Jurkat, Clone E6-1 (cell line): Measurements from ENCODE around the gene COLQ.

Source experiments
- DNase-seq: peaks from one replicate; pipeline ENCODE4 v3.0.0-alpha.2; 2011; ENCODE audit warnings: low read depth, low spot score
- H3K4me3 ChIP-seq: 2 replicates; pipeline ENCODE4 v1.5.1; 2011; ENCODE audit warnings: mild to moderate bottlenecking, low read length, control low read depth, moderate library complexity

COLQ gene

DNA sequence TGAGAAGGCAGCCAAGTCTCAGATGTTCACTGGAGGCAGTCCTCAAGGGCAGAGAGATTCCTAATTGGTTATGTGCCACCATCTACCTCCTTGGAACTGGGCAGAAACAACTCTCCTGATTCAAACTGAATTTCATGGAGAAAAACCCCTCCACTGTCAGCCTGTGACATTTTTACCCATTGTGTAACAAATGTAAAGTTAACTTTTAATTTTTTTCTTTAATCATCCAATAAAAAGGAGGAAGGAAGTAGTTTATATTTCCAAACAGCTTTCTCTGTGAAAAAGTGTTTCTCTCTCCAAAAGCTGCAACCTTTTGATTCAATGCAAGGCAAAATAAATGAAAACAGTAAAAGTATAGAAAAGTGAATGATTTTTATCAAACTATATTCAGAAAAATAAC lies 510 bp upstream of the COLQ start:
- no peak for DNase-seq
- H3K4me3 ChIP-seq: no peak overlapping the region

GRCh38 chr3:15520804-15521572 lies 518 bp downstream of the COLQ start:
- no peak overlapping the region for H3K4me3 ChIP-seq

DNA sequence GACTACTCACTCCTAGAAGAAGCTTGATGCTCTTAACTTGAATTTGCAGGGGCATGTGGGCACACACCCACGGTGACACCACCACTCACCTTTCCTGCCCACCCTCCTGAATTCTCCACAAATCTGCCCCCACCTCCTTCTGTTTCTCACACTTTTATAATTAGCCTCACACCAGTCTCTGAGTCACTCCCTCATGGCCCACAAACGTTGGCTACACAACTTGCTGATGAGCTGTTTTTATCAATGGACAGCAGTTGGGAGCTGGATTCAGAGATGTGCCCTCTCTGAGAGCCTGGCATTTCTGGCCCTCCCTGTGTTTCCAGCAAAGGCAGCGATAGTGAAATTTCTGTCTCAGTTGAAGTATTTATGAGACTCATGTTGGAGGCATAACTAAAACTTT lies 1.3 kb downstream of the COLQ start:
- DNase-seq: no peak

More at GRCh38 chr3:15520804-15521572, 518 bp downstream of the COLQ start:
- no peak for DNase-seq

GRCh38 chr3:15519096-15519495 lies 2.4 kb downstream of the COLQ start:
- DNase-seq: no peak
- no peak overlapping the region for H3K4me3 ChIP-seq

More for the DNA sequence above, 1.3 kb downstream of the COLQ start:
- no peak overlapping the region for H3K4me3 ChIP-seq

DNA sequence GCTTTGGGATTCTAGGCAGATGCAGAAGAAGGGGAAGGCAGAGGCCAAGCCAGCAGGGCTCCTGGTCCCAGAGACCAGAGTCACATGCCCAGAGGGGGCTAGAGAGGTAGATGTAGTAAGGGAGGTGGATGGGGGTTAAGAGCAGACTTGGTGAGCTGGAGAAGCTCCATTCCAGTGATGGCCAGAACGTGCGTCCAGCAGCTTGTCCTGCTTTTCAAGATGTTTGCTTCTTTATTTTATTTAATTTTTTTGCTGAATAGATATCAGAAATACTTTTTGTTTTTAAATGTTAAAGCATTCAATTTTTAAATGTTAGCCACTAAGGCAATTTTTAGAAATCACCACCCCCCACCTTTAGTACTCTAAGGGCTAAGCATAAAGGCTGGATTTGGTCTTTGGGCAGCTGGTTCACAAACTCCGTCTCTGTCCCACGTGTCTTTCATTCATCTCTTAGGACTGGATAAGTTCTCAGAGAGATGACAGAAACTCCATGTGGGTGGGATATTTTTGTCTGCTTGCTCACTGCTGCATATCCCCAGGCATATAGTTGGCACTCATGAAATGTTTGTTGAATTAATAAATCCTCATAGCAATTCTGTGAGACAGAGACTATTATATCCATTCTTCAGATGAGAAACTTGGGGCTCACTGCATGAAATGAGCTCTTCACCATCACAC lies 6.7 kb downstream of the COLQ start:
- no peak overlapping the region for H3K4me3 ChIP-seq
- no peak for DNase-seq

GRCh38 chr3:15513810-15514662 lies 7.5 kb downstream of the COLQ start:
- DNase-seq: no peak
- no peak overlapping the region for H3K4me3 ChIP-seq

DNA sequence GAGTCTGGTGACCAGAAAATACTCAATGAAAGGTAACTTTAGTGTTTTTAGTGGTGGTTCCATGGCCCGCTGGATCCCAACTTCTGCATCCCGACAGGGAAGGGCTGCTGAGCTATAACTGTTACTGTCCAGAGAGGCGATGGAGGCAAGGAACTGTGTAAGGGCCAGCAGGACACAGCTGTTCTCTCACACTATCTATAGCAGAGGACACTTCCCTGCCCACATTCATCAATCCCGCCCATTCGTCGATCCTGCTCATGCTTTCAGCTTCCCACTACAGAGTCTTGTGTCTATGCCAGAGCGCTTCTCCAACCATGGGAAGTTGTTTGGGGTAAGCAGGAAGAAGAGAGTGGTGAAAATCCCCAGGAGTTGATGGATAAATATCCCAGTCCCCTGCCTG lies 8.4 kb downstream of the COLQ start:
- DNase-seq: no peak

DNA sequence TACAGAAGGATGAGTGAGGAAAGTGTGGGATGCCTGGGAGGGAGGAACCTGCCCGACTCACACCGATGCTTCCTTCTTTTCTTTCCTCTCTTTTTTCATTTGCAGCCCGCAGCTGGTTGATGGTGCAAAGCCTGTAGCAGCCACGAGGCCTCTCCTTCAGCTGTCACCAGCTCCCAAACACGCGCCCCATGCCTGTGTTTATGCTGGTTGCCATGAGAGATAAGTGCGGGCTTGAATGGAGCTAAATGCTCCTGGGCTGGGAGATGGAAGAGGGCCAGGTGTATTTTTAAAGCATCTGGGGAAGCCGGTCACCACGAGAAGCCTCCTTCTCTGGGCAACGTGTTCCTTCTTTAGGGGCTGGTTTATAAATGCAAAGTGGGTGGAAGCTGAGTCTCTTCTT lies 9.3 kb downstream of the COLQ start:
- DNase-seq: no peak
- no peak overlapping the region for H3K4me3 ChIP-seq

More for the DNA sequence above, 8.4 kb downstream of the COLQ start:
- no peak overlapping the region for H3K4me3 ChIP-seq

GRCh38 chr3:15511156-15511555 lies 10.3 kb downstream of the COLQ start:
- no peak overlapping the region for H3K4me3 ChIP-seq
- DNase-seq: no peak

DNA sequence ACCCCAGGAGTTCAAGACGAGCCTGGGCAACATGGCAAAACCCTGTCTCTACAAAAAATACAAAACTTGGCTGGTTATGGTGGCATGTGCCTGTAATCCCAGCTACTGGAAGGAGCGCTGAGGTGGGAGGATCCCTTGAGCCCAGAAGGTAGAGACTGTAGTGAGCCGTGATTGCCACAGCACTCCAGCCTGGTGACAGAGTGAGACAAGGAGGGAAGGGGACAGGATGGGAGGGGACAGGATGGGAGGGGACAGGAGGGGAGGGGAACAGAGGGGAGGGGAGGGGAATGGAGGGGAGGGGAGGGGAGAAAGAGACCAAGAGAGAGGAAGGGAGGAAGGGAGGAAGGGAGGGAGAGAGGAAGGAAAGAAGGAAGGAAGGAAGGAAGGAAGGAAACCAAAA lies 11.0 kb downstream of the COLQ start:
- no peak for DNase-seq
- H3K4me3 ChIP-seq: no peak overlapping the region

DNA sequence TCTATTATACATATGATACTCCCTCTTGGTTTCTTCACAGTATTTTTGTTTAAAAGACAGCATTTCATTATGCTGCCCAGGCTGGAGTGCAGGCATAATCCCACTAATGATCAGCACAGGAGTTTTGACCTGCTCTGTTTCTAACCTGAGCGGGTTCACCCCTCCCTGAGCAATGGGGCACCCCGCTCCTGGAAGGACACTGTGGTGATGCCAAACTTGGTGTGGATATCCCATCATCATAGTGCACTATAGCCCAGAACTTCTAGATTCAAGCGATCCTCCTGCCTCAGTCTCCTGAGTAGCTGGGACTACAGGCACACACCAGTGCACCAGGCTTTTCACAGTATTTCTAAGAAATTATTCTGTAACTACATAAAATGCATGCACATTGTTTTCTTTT lies 14.9 kb downstream of the COLQ start:
- no peak for DNase-seq
- no peak overlapping the region for H3K4me3 ChIP-seq

- no peak overlapping the region for H3K4me3 ChIP-seq
- DNase-seq: no peak
Measured at GRCh38 chr3:15505479-15506165, 15.9 kb downstream of the COLQ start.

GRCh38 chr3:15502616-15503015 lies 18.9 kb downstream of the COLQ start:
- H3K4me3 ChIP-seq: no peak overlapping the region
- DNase-seq: no peak

- DNase-seq: no peak
- no peak overlapping the region for H3K4me3 ChIP-seq
Measured at GRCh38 chr3:15501126-15501525, 20.4 kb downstream of the COLQ start.

GRCh38 chr3:15500107-15500724 lies 21.3 kb downstream of the COLQ start:
- DNase-seq: no peak
- no peak overlapping the region for H3K4me3 ChIP-seq

- H3K4me3 ChIP-seq: no peak overlapping the region
- DNase-seq: no peak
Measured at GRCh38 chr3:15499536-15499935, 22.0 kb downstream of the COLQ start.

DNA sequence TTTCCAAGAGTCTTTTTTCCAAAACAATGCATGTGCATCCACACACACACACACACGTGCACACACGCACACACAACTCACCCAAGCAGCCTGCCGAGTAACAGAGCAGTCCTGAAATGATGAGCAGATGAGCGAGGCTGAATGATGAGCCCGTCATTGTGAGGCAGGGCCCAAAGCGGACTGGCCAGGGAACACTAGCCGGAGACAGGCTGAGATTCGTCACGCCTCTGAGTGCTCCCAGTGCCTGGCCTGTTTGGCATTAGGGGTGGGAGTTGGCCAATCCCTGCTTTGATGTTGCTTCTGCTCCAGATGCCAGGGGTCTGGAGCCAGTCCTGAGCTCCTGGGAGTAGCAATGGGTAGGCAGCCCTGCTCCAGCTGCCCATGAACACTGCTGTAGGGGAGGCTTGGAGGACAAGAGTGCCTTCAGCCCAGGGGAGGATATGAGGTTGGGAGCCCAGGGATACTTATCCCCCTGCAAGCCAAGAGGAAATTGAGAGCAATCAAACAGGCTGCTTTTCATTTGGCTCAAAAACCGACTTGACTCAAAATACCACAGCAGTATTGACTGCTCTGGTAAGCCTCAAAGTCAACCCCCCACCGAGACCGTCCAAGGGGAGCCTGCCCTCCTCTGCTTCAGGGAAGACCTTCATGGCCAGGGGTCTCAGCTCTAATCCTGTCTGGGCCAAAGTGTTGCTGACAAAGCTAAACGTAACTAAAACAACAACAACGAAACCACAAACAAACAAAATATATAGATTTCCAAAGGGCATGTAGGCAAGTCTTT lies 22.9 kb downstream of the COLQ start:
- H3K4me3 ChIP-seq: no peak overlapping the region
- DNase-seq: no peak

DNA sequence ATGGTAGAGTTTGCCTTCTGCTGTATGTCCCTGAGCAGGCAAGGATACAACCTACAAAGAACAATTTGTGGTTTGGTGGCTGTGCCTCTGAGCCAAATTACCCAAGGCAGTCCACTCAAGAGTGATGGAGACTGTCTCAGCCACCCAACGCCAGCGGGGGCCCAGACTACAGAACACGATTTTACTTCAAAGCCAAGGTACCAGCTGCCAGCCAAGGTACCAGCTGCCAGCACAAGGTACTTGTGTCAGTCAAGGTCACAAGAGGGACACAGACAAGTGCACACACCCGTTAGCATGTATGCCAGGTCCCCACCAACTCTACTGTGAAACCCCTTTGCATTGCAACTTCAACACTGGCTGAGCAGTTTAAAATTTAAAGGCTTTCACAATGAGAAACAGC lies 23.5 kb downstream of the COLQ start:
- DNase-seq: no peak

More for the DNA sequence above, 23.5 kb downstream of the COLQ start:
- no peak overlapping the region for H3K4me3 ChIP-seq
